ENCODE data around the gene PHYKPL. TPM values are rescaled to one million over a fixed set of nuclear protein-coding genes. Genes with fewer than 3 reads are reported as not detected.

The PHYKPL gene
- total and polyA plus RNA-seq, 2 of the 4 experiments (the other 2 are of a cell fraction): 10.0 to 24.5 TPM

GRCh38 chr5:178244576-178244975 lies 12.0 kb upstream of the PHYKPL start:
- peak; percentile 73 for ATAC-seq (ENCODE audit: low read depth)
- Histone ChIP-seq H3K79me1 (ENCODE audit: low read depth in 1 of 2, low read length in 2 of 2) (no peaks in the 10 kb centered on the region), H2BK15ac (ENCODE audit: low read depth, low read length) (no peak overlapping the region), H4K8ac (ENCODE audit: low read depth in 2 of 2, low read length in 2 of 2) (no peak overlapping the region), H2BK20ac (ENCODE audit: low read depth, low read length) (no peak overlapping the region), H3K14ac (replicated peaks; ENCODE audit: low read depth, low read length) (no peak overlapping the region), H3K27me3 (ENCODE audit: control insufficient read depth, insufficient read depth, low read length) (peaks cover 3% of the 10 kb centered on the region; the same call in 1 of the 2 replicates), H3K9ac (ENCODE audit: low read depth, low read length) (no peak overlapping the region), H2BK5ac (ENCODE audit: low read depth, low read length, poor library complexity, severe bottlenecking) (no peak overlapping the region), H2AK5ac (ENCODE audit: low read depth, low read length) (no peak overlapping the region), H3K4me3 (ENCODE audit: insufficient read depth, low read depth, low read length) (no peak overlapping the region), H2AK9ac (replicated peaks; ENCODE audit: low read depth, low read length, poor library complexity) (no peak overlapping the region), H2BK120ac (ENCODE audit: low read depth, low read length) (no peak overlapping the region), H2AFZ (replicated peaks; ENCODE audit: low read length, poor library complexity) (no peak overlapping the region), H4K5ac (ENCODE audit: low read depth, low read length) (no peak overlapping the region), H3K9me3 (ENCODE audit: control insufficient read depth, insufficient read depth, low read length) (no peaks in the 10 kb centered on the region), H3K36me3 (ENCODE audit: control insufficient read depth, insufficient read depth, low read length) (no peaks in the 10 kb centered on the region), H3K56ac (ENCODE audit: extremely low read depth, insufficient read depth, low read length) (no peak overlapping the region), H4K91ac (ENCODE audit: insufficient read depth, low read depth, low read length) (no peak overlapping the region), H3K4ac (ENCODE audit: low read depth, low read length) (no peak overlapping the region), H3K4me1 (ENCODE audit: control insufficient read depth, insufficient read depth, low read length) (peaks cover 2% of the 10 kb centered on the region; the same call in 1 of the 2 replicates), H3K9me1 (ENCODE audit: insufficient read depth, low read length) (no peaks in the 10 kb centered on the region), H3K4me2 (ENCODE audit: low read depth, low read length) (peak overlapping the region; percentile 13; the same call in 1 of the 2 replicates), H3K18ac (ENCODE audit: low read depth, low read length) (no peak overlapping the region), H4K20me1 (ENCODE audit: insufficient read depth, low read length) (no peaks in the 10 kb centered on the region), H3K27ac (ENCODE audit: insufficient read depth, low read length) (peak overlapping the region; percentile 64; the same call in 1 of the 2 replicates), H3K23ac (ENCODE audit: low read depth, low read length) (no peak overlapping the region)
- ChIA-PET CTCF (no interaction called here), POLR2A (ENCODE audit: unreplicated experiment) (no interaction called here)
- TF ChIP-seq MAZ (IDR thresholded peaks at IDR 0.05; ENCODE audit: borderline replicate concordance, low read depth, low read length) (no peak), RFX5 (IDR thresholded peaks at IDR 0.05; ENCODE audit: low read depth, low read length) (no peak), NFE2L2 (IDR thresholded peaks at IDR 0.05; ENCODE audit: low read depth, low read length) (no peak), MAFK (IDR thresholded peaks at IDR 0.05; ENCODE audit: low read depth, low read length) (no peak), USF2 (IDR thresholded peaks at IDR 0.05; ENCODE audit: low read depth, low read length) (no peak), CTCF (conservative IDR thresholded peaks at IDR 0.05; ENCODE audit: low read depth, low read length) (no peak), FOS (IDR thresholded peaks at IDR 0.05; ENCODE audit: low read depth, low read length) (no peak), MXI1 (IDR thresholded peaks at IDR 0.05; ENCODE audit: borderline replicate concordance, low read depth, low read length) (no peak), RAD21 (IDR thresholded peaks at IDR 0.05; ENCODE audit: low read length) (no peak), ELK1 (IDR thresholded peaks at IDR 0.05; ENCODE audit: borderline replicate concordance, low read depth, low read length) (no peak), CEBPB (IDR thresholded peaks at IDR 0.05; ENCODE audit: low read depth, low read length) (no peak), POLR2A (IDR thresholded peaks at IDR 0.05; ENCODE audit: low read depth, low read length) (no peak), BHLHE40 (IDR thresholded peaks at IDR 0.05; ENCODE audit: low read depth, low read length) (no peak), CHD1 (IDR thresholded peaks at IDR 0.05; ENCODE audit: low read depth, low read length) (no peak), RCOR1 (IDR thresholded peaks at IDR 0.05; ENCODE audit: insufficient replicate concordance, low read length) (no peak), SMC3 (IDR thresholded peaks at IDR 0.05; ENCODE audit: low read depth, low read length) (no peak)
- no TSS peak for BruUV-seq (replicated peaks)
- peak; percentile 66 for DNase-seq
- in situ Hi-C loops (cut with MboI; ENCODE audit: low sequenced_read_pairs) (no loop called here), intact Hi-C loops (cut with micrococcal nuclease) (no loop called here), dilution Hi-C loops (cut with HindIII; ENCODE audit: low sequenced_read_pairs, unreplicated experiment) (no loop called here)
- no CpG with 5 or more reads among the region's 2 CpGs for WGBS, 2 experiments (ENCODE audit: extremely low coverage in 2 of 2, insufficient read length in 1 of 2)

All from IMR-90 (cell line).